ENCODE data around the gene PLA2R1. TPM values are rescaled to one million over a fixed set of nuclear protein-coding genes. Genes with fewer than 3 reads are reported as not detected.

The PLA2R1 gene
- total and polyA plus RNA-seq, 10 of the 15 experiments (the other 5 are each of a cell fraction or from before 2014, with no cell fraction given), result 0.01 to 0.05 (median 0.02) TPM; not detected in 6

DNA sequence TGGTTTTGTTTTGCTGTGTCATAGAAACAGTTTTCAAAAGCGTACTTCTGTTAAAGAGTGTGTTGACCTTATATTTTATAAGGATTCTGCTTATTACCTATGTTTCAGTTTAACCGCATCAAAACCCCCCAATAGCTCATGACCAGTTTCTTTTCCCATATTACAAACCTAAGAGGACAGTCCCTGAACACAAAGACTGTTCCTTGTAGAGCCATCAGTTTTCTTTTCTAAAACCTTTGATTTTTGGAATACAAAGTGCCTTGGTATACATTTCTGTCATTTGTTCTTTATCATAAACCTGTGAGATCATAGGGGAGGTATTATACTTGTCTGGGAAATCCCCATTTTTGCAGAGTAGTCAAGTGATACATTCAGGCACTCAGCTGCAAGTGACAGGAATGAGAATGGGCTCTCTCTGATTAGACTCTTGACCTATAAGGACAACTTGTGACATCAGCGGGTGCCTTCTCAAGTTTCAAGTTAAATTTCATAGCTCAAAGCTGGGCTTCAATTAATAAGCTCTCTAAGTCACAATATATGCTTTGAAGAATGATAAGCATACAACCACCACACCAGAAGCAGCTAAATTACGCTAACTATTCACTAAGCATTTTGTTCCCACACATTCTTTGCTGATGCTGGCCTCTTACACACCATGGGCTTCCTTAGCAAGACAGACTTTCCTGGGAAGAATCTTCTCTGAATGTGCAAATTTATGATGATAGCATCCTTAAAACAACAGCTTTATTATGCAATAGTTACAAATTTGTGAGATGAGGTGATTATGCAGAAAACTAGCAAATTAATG, 167.0 kb downstream of the PLA2R1 start (continued):
- TF ChIP-seq ZNF384 (IDR thresholded peaks at IDR 0.05; ENCODE audit: borderline replicate concordance, low read depth, low read length), result no peak
- TF ChIP-seq DPF2 (IDR thresholded peaks at IDR 0.05), result no peak
- TF ChIP-seq, protein P1, sequence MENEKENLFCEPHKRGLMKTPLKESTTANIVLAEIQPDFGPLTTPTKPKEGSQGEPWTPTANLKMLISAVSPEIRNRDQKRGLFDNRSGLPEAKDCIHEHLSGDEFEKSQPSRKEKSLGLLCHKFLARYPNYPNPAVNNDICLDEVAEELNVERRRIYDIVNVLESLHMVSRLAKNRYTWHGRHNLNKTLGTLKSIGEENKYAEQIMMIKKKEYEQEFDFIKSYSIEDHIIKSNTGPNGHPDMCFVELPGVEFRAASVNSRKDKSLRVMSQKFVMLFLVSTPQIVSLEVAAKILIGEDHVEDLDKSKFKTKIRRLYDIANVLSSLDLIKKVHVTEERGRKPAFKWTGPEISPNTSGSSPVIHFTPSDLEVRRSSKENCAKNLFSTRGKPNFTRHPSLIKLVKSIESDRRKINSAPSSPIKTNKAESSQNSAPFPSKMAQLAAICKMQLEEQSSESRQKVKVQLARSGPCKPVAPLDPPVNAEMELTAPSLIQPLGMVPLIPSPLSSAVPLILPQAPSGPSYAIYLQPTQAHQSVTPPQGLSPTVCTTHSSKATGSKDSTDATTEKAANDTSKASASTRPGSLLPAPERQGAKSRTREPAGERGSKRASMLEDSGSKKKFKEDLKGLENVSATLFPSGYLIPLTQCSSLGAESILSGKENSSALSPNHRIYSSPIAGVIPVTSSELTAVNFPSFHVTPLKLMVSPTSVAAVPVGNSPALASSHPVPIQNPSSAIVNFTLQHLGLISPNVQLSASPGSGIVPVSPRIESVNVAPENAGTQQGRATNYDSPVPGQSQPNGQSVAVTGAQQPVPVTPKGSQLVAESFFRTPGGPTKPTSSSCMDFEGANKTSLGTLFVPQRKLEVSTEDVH (IDR thresholded peaks at IDR 0.05; ENCODE audit: low read depth, partially characterized antibody), result no peak
- TF ChIP-seq NR2C2 (IDR thresholded peaks at IDR 0.05; ENCODE audit: borderline replicate concordance, control insufficient read depth, insufficient read length, low read depth), result no peak
- no peak for TF ChIP-seq ZZZ3 (IDR thresholded peaks at IDR 0.05; ENCODE audit: control insufficient read depth, insufficient read length, low read depth)
- peak; percentile 96 for TF ChIP-seq RUNX3 (IDR thresholded peaks at IDR 0.05; ENCODE audit: low read length)
- TF ChIP-seq, protein P2, sequence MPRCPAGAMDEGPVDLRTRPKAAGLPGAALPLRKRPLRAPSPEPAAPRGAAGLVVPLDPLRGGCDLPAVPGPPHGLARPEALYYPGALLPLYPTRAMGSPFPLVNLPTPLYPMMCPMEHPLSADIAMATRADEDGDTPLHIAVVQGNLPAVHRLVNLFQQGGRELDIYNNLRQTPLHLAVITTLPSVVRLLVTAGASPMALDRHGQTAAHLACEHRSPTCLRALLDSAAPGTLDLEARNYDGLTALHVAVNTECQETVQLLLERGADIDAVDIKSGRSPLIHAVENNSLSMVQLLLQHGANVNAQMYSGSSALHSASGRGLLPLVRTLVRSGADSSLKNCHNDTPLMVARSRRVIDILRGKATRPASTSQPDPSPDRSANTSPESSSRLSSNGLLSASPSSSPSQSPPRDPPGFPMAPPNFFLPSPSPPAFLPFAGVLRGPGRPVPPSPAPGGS (IDR thresholded peaks at IDR 0.05; ENCODE audit: borderline replicate concordance, insufficient read depth, low read depth, low read length, poor library complexity, severe bottlenecking), result peak; percentile 50
- no peak for TF ChIP-seq TARDBP (IDR thresholded peaks at IDR 0.05; ENCODE audit: borderline replicate concordance)
- TF ChIP-seq, protein P3, sequence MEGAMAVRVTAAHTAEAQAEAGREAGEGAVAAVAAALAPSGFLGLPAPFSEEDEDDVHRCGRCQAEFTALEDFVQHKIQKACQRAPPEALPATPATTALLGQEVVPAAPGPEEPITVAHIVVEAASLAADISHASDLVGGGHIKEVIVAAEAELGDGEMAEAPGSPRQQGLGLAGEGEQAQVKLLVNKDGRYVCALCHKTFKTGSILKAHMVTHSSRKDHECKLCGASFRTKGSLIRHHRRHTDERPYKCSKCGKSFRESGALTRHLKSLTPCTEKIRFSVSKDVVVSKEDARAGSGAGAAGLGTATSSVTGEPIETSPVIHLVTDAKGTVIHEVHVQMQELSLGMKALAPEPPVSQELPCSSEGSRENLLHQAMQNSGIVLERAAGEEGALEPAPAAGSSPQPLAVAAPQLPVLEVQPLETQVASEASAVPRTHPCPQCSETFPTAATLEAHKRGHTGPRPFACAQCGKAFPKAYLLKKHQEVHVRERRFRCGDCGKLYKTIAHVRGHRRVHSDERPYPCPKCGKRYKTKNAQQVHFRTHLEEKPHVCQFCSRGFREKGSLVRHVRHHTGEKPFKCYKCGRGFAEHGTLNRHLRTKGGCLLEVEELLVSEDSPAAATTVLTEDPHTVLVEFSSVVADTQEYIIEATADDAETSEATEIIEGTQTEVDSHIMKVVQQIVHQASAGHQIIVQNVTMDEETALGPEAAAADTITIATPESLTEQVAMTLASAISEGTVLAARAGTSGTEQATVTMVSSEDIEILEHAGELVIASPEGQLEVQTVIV (IDR thresholded peaks at IDR 0.05; ENCODE audit: borderline replicate concordance, partially characterized antibody), result no peak
- TF ChIP-seq NFXL1 (IDR thresholded peaks at IDR 0.05; ENCODE audit: borderline replicate concordance), result no peak
- peak; percentile 84 for TF ChIP-seq NR2F1 (conservative IDR thresholded peaks at IDR 0.05)
- TF ChIP-seq ZNF622 (IDR thresholded peaks at IDR 0.05), result no peak
- TF ChIP-seq ZBTB40 (IDR thresholded peaks at IDR 0.05; ENCODE audit: borderline replicate concordance), result peak; percentile 60; the same call in 1 of the 2 replicates
